HG02885 (cell line): ENCODE results near the gene GJA3.

Source experiments
- ATAC-seq: cut with Tn5 transposase; IDR thresholded peaks from one replicate; pipeline ENCODE4 v1.9.1; 2021; ENCODE audit warnings: mild to moderate bottlenecking; ENCODE audit not compliant: unreplicated experiment, poor library complexity

Gene GJA3

GRCh38 chr13:20102525-20103180 is 58.2 kb downstream of the GJA3 start:
- ATAC-seq, result no peak

- ATAC-seq, result no peak
These were observed 59.2 kb downstream of the GJA3 start for GRCh38 chr13:20101467-20102316.

- no peak for ATAC-seq
These were observed 61.5 kb downstream of the GJA3 start for GRCh38 chr13:20099319-20099718.

- ATAC-seq, result no peak
These were observed 66.9 kb downstream of the GJA3 start for GRCh38 chr13:20093951-20094350.

GRCh38 chr13:20090349-20090748 is 70.5 kb downstream of the GJA3 start:
- no peak for ATAC-seq
